ENCODE measurements around the gene GNB3. TPM values are rescaled to one million over a fixed set of nuclear protein-coding genes. Genes with fewer than 3 reads are reported as not detected.

The GNB3 gene
- total RNA-seq, 1 donor: 1.7 TPM

DNA sequence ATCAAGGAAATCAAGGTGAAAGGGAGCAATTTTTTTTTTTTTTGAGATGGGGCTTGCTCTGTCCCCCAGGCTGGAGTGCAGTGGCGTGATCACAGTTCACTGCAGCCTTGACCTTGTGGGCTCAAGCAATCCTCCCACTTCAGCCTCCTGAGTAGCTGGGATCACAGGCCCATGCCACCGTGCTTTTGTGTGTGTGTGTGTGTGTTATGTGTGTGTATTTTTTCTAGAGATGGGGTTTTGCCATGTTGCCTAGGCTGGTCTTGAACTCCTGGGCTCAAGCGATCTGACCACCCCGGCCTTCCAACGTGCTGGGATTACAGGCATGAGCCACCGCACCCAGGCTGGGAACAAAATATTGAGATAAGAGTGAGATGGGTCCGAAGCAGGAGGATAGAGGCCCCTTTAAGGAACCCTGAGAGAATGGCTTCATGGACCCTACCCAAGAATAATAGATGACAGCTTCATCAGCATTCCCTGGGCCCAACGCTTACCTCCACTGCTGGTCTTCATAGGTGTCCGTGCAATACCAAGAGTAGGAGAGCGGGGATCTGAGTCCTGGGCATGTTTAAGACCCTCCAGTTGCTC is 9.3 kb downstream of the GNB3 start:
- TF ChIP-seq, protein P1, sequence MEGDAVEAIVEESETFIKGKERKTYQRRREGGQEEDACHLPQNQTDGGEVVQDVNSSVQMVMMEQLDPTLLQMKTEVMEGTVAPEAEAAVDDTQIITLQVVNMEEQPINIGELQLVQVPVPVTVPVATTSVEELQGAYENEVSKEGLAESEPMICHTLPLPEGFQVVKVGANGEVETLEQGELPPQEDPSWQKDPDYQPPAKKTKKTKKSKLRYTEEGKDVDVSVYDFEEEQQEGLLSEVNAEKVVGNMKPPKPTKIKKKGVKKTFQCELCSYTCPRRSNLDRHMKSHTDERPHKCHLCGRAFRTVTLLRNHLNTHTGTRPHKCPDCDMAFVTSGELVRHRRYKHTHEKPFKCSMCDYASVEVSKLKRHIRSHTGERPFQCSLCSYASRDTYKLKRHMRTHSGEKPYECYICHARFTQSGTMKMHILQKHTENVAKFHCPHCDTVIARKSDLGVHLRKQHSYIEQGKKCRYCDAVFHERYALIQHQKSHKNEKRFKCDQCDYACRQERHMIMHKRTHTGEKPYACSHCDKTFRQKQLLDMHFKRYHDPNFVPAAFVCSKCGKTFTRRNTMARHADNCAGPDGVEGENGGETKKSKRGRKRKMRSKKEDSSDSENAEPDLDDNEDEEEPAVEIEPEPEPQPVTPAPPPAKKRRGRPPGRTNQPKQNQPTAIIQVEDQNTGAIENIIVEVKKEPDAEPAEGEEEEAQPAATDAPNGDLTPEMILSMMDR (IDR thresholded peaks at IDR 0.05; ENCODE audit: insufficient read depth, low read depth, low read length): no peak
- H3K4me3 ChIP-seq (ENCODE audit: low read depth, low read length): peak overlapping the region; percentile 75
- no peak for DNase-seq (ENCODE audit: low read depth)

DNA sequence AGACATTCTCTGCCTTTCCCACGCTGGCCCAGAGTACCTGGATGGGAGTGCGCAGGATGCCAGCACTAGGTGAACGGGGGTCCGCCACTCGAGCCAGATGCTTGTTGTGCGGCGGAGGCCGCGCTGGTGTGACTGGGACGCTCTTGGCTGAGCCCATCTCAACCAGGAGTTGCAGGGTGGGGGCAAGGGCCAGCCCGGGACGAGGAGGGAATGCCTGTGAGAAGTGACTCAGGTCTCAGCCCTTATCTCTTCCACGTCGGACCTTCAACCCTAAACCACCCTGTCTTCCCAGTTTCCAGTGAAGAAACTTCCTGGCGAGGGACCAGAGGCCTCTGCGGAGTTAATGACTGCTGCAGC is 10.0 kb downstream of the GNB3 start:
- peak overlapping the region; percentile 75 for H3K4me3 ChIP-seq (ENCODE audit: low read depth, low read length)
- DNase-seq (ENCODE audit: low read depth): no peak
- TF ChIP-seq, protein P1 (IDR thresholded peaks at IDR 0.05; ENCODE audit: insufficient read depth, low read depth, low read length): no peak

DNA sequence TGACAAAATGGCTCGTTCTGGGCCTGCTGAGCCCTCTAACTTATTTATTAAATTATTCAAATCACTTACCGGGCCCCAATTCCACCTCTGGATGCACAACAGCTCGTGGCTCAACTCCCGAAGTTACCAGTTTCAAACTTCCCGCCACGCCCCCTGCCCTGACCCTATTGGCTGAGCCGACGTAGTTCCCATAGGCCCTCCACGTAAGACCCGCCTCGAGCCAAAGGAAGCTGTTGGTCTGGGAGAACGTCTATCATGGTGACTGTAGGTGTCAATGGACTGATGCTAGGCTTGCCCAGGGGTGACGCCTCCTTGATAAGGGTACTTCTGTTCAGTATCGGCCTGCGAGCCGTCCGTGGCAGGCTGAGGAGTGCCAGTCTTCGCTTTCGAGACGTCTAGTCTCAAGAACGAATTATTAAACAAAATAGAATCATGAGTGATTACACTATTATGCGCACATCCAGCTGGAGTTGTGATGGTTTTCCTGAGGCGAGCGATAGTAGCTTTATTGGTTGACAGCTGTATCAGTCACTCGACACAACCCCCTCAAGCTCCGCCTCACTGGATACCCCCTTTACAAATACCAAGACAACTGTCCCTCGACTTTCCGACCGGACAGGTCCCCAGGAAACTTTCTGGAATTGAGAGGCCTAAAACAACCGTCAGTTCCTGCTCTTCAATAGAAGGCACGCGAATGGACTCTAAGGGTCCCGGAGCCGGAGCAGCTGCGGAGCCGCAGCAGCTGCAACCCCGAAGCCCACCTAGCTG is 10.6 kb downstream of the GNB3 start, which contains the start of gene CDCA3:
Gene CDCA3 (minus strand): TSS at position 134 of the 768 bp plus-strand sequence. CDS start 334 bp downstream, outside the sequence.
- peak within 1 kb of the TSS; percentile 75 for H3K4me3 ChIP-seq (ENCODE audit: low read depth, low read length)
- peak; percentile 99 for DNase-seq (ENCODE audit: low read depth)
- TF ChIP-seq, protein P1 (IDR thresholded peaks at IDR 0.05; ENCODE audit: insufficient read depth, low read depth, low read length): no peak

DNA sequence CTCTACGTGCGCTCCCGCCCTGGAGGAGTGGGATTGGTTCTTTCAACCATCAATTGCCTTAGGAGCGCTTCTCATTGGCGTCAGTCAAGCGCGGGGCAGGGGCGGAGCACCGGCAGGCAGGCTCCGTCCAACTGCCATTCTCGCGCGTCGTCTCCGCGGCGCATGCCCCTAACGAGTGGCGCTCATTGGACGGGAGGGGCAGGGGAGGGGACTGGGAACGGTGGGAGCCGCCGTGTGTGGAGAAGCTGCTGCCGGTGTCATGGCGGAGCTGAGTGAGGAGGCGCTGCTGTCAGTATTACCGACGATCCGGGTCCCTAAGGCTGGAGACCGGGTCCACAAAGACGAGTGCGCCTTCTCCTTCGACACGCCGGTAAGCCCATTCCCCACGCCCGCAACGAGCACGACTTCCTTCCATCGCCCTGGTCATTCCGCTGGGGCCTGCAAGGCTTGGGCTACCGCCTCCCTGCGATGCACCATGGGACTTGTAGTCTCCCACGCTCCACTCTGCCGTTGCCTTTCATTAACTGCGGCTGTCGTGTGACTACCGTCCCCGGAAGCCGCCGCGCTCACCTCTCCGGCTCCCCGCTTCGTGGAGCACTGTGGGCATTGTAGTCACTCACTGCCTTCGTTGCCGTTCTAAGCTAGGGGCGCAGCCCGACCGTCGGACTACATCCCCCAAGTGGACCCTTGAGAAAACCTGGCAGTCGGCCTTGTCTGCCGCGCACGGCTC is 11.4 kb downstream of the GNB3 start, which contains the start of gene USP5:
Gene USP5 (plus strand): TSS at position 230 of the 730 bp plus-strand sequence. CDS start 30 bp downstream, at position 260.
- peak within 1 kb of the TSS; percentile 75 for H3K4me3 ChIP-seq (ENCODE audit: low read depth, low read length)
- TF ChIP-seq, protein P1 (IDR thresholded peaks at IDR 0.05; ENCODE audit: insufficient read depth, low read depth, low read length): no peak
- DNase-seq (ENCODE audit: low read depth): peak; percentile 100

DNA sequence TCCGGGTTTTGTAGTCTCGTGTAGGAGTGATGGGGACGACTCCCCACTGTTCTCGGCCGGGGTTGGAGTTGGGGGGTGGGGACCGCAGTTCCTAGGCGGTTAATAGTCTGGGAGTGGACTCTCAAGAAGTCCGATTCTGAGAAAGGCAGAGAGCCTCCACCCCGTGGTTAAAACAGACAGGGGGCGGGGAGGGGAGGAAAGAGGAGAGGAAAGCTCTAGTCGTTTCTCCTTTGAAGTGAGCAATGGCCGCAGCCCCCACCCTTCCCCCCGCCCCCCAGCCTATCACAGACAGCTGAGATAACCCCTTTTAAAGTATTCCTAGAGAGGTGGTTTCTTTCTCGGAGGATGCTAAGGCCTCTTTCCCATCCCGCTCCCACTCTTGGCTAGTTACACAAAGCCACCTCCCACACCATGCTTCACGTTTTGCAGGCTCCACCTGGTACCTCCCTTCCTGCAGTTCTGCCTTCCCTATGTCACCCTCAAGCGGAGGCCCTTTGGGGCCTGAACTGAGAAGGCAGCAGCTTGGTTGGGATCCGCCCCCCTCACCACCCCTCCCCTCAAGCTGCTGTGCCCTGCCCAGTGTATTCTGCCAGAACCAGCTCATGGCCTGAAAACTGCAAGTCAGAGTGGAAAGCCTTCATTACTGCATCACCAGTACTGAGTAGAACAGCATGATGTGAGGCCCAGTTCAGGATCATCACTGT is 12.1 kb downstream of the GNB3 start:
- peak; percentile 72 for DNase-seq (ENCODE audit: low read depth)
- TF ChIP-seq, protein P1 (IDR thresholded peaks at IDR 0.05; ENCODE audit: insufficient read depth, low read depth, low read length): no peak

DNA sequence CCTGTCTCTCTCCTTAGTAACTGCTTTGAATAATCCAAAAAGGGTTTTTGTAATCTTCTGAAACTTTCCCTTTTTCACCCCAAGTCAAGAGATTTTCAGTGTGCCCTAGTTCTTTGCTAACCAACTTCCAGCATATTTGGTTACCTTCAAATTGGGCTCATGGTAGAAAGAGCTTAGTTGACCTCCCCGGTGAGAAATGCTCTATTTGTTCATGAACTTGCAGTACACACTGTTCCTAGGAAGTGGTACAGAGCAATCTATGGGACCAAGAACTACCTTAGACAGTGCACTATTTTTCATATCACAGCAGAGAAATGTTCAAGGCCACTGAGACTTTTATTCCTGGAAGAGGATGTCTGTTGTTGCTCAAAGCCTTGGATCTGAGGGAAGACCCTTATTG is 12.9 kb downstream of the GNB3 start:
- DNase-seq (ENCODE audit: low read depth): no peak
- TF ChIP-seq, protein P1 (IDR thresholded peaks at IDR 0.05; ENCODE audit: insufficient read depth, low read depth, low read length): no peak
- H3K4me3 ChIP-seq (ENCODE audit: low read depth, low read length): no peak overlapping the region

More for the DNA sequence above, 12.1 kb downstream of the GNB3 start:
- peak overlapping the region; percentile 75 for H3K4me3 ChIP-seq (ENCODE audit: low read depth, low read length)
